ENCODE measurements around the gene ZNF618.

ZNF618 gene

GRCh38 chr9:114025760-114026159 lies 149.7 kb downstream of the ZNF618 start:
- TF ChIP-seq CTCF (IDR thresholded peaks at IDR 0.05; ENCODE audit: low read depth, low read length, missing control alignments): no peak
- H3K4me3 ChIP-seq (replicated peaks; ENCODE audit: low read depth, low read length): no peak overlapping the region
- no peak for DNase-seq (ENCODE audit: extremely low read depth, low read depth)

GRCh38 chr9:114026335-114026734 lies 150.2 kb downstream of the ZNF618 start:
- no peak for TF ChIP-seq CTCF (IDR thresholded peaks at IDR 0.05; ENCODE audit: low read depth, low read length, missing control alignments)
- DNase-seq (ENCODE audit: extremely low read depth, low read depth): no peak
- H3K4me3 ChIP-seq (replicated peaks; ENCODE audit: low read depth, low read length): no peak overlapping the region

- no peak for DNase-seq (ENCODE audit: extremely low read depth, low read depth)
- no peak for TF ChIP-seq CTCF (IDR thresholded peaks at IDR 0.05; ENCODE audit: low read depth, low read length, missing control alignments)
- H3K4me3 ChIP-seq (replicated peaks; ENCODE audit: low read depth, low read length): no peak overlapping the region
These were observed 151.2 kb downstream of the ZNF618 start for GRCh38 chr9:114027159-114027862.

- H3K4me3 ChIP-seq (replicated peaks; ENCODE audit: low read depth, low read length): no peak overlapping the region
- DNase-seq (ENCODE audit: extremely low read depth, low read depth): no peak
- TF ChIP-seq CTCF (IDR thresholded peaks at IDR 0.05; ENCODE audit: low read depth, low read length, missing control alignments): no peak
These were observed 151.9 kb downstream of the ZNF618 start for GRCh38 chr9:114027863-114028465.

- DNase-seq (ENCODE audit: extremely low read depth, low read depth): no peak
These were observed 152.5 kb downstream of the ZNF618 start for GRCh38 chr9:114028646-114029045.

GRCh38 chr9:114029311-114030170 lies 153.4 kb downstream of the ZNF618 start:
- TF ChIP-seq CTCF (IDR thresholded peaks at IDR 0.05; ENCODE audit: low read depth, low read length, missing control alignments): no peak
- no peak overlapping the region for H3K4me3 ChIP-seq (replicated peaks; ENCODE audit: low read depth, low read length)
- no peak for DNase-seq (ENCODE audit: extremely low read depth, low read depth)

More at GRCh38 chr9:114028646-114029045, 152.5 kb downstream of the ZNF618 start:
- H3K4me3 ChIP-seq (replicated peaks; ENCODE audit: low read depth, low read length): no peak overlapping the region
- TF ChIP-seq CTCF (IDR thresholded peaks at IDR 0.05; ENCODE audit: low read depth, low read length, missing control alignments): no peak
